UCSD-AML1 (cell line): Measurements from ENCODE around the gene TLDC2.
A peak's percentile ranks its signal among the peaks of the same experiment; 100 is the strongest.
"Not testable (repeated sequence)": the region's sequence is repeated elsewhere in the genome, so short reads cannot be mapped to it uniquely, and the experiment has no call there.

ENCODE experiments used
- DNase-seq: peaks from one replicate; lab custom pipeline; 2025; ENCODE audit not compliant: unreplicated experiment; lab: John Stamatoyannopoulos, UW

TLDC2 gene

DNA sequence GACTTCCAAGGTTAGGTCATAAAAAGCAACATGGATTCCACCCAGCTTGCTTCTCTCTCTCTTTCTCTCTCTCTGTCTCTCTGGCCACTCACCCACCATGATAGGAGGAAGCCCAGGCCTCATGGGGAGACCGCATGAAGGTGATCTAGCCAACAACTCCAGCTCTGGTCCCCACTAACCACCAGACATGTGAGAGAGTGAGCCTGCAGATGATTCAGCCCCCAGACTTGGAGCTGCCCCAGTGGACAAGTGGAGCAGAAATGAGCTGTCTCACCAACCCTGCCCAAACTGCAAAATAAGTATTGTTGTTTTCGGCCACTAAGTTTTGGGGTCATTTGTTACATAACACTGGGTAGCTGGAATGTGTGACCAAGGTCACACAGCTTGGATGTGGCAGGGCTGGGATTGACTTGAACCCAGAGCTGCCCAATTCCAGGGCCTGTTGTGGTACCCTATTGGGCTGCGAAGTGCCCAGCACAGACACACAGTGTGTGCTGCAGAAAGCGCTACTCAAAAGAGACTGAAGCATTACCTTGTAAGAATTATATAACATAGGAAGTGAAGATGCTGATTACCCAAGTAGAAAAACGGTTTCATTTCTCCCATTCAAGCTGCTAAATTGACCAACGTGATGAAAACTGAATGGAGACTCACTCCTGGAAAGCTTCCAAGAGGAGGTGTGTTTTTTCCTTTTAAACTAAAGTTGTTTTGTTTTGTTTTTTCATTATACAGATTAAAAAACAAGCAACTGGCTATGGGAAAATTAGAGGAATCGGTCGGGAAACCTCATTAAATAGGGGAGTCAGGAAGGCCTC, 9.1 kb upstream of the TLDC2 start:
- DNase-seq, result no peak

DNA sequence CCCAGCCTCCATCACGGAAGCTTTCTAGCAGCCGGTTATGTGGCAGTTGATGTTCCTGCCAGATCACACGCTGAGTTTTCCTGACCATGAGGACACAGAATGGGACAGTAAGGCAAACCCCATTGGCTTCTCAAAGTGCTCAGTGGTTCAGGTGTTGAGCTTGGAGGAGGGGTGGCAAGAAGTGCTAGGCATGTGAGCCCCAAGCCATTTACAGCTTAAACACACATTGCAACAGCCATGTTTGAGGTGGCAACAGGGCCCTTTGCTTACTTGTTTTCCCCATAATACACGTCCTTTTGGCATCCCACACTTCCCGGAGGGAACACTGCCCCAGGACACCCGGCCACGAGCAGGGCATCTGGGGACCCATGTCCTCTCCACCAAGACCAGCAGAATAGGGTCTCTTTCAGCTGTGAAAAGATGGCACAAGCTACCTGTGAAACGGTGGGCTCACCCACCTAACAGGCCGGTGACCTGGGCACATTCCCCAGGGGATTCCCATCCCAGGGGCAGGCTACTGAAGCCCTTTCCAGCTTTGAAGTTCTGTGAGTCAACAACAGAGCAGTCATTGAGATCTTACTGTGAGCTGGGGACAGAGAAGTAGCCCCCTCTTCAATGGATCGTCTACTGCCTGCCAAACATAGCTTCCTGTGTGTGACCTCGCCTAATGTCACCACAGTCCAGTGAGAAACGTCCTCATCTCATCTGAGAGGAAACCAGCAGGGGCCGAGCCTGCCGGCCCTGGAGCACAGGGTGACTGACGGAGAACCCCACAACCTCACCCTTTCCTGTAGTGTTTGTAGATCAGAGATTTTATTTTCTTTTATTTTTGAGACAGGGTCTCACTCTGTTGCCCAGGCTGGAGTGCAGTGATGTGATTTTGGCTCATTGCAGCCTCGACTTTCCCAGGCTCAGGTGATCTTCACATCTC, 4.0 kb upstream of the TLDC2 start:
- peak; percentile 27 for DNase-seq

DNA sequence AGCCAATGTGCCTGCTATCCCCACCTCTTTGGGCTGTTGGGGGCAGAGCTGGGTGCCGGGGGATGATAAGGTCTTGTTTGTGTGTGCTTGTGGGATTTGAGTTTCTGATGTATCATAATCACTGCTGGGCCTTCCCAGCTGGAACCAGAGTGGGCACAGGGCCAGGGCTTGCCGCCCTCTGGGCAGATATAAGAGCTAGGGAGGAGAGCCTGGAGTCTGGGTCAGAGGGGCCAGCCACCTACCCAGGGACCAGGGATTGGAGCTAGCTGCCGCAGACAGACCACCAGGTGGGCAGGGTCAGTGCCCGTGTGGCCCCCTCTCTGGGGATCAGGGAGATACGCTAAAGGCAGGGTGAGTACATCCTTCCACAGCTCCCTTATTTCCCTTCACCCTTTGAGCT, 3.1 kb upstream of the TLDC2 start:
- no peak for DNase-seq

GRCh38 chr20:36873498-36874189, 2.3 kb upstream of the TLDC2 start:
- no peak for DNase-seq

DNA sequence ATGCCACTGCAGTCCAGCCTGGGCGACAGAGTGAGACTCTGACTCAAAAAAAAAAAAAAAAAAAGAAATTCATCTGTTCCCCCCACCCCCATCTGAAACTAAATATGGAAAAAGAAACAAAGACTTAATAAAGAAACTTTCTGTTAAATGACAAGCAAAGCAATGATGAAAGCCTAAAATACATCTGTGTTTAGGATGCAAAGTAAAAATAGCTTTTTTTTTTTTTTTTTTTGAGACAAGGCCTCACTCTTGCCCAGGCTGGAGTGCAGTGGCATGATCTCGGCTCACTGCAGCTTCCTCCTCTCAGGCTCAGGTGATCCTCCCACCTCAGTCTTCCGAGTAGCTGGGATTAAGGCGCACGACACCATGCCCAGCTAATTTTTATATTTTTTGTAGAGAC, 845 bp upstream of the TLDC2 start:
- not testable (repeated sequence) for DNase-seq

DNA sequence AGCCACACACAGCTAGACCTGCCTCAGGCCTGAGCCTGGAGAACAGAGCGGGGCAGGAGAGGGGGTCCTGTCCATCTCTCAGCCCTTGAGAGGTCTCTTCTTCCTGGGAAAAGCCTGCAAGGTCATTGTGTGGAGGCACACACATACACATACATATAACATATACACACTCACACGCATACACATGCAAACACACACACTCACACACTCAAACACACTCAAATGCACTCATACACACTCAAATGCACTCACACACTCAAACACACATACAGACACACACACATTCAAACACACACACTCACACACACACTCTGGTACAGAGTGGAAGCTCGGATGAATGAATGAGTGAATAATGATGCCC, 515 bp downstream of the TLDC2 start:
- DNase-seq, result no peak

- no peak for DNase-seq
Observed at GRCh38 chr20:36878941-36879340, 3.0 kb downstream of the TLDC2 start.

- DNase-seq, result no peak
Observed at GRCh38 chr20:36880741-36881250, 4.9 kb downstream of the TLDC2 start.

GRCh38 chr20:36881331-36881730, 5.4 kb downstream of the TLDC2 start:
- DNase-seq, result no peak

DNA sequence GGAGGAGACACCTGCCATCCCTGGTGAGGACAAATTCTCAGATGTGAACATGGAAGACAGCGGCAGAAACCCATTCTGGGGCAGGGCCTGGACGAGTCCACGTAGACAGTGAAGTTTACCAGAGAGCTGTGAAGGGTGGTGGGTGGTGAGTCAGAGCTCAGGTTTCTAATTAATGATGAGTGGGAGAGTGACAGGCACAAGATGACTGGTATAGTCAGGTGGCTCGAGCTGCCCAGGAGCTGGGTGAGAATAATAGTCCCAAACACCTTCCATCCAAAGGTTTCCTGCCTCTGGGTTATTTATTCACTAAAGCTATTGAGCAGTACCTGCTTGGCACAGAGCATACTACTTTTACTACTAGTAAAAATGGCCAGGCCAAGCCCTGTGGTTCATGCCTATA, 6.0 kb downstream of the TLDC2 start:
- no peak for DNase-seq

- no peak for DNase-seq
Observed at GRCh38 chr20:36883977-36884535, 8.1 kb downstream of the TLDC2 start.

DNA sequence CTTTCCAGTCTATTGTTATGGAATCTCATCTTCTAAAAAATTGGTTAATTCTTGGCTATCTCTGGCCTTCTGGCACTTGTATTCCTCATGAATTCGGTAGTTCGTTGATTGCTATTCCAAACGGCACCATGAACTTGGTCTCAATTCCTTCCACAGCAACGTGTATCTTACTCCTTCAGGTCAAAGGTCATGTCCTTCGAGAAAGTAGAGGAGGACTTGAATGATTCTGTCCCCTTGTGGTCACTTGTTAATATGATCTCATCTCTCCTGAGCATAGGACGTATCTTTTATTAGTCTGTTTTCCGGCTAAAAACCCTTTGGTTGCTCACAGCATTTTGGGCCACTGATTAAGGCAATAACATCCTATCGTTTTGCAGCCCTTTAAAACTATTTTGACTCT, 9.4 kb downstream of the TLDC2 start:
- no peak for DNase-seq

DNA sequence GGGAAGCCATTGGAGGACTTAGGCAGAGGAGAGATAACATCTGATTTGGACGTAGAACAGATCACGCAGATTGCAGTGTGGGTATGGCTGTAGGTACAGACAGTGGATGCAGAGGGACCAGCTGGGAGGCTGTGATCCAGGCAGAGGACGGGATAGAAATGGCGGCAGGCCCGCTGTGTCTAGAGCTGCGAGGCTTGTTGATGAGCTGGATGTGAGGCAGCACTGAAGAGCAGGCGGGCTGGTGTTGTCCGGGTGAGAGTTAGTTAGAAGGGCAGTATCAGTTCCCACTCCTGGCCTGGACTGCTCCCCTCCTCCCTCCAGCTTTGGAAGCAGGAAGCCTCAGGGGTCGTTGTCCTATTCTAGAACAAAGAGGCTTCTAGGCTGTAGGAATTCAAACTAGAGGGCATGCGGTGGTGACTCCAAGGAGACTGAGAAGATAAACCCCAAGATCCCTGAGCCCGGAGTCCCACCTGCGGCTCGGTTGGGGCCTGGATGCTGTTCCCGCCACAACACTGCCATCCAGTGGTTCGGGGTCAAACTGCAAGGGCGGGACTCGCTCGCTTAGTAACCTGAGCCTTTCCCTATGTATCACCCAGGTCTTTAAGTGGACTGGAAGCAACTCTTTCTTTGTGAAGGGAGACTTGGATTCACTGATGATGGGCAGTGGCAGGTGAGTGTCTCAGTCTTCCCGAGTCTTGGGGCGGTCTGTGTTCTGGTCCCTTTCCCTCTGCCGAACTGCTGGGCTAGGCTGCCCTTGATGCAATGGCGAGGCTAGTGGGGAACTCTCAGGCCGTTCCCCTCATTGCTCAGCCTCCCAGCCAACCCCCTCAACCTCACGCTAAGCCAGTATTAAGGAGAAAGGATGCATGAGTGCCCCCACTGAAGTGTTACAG, 11.2 kb downstream of the TLDC2 start:
- DNase-seq, result peak; percentile 75

DNA sequence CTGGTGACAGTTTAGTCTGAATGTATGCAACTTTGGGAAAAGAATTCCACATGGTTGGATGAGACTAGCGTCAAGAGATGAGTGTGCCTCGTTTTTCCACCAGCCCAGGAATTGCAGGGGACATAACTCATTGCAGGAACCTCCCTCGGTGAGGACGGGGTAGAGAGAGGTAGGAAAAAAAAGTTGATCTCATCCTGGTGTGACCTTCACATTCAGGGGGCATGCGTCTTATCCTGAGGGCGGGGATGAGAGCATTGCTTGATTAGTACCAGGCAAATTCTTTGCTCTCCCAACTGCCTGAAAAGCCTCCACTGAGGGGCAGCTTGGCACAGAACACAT, 11.8 kb downstream of the TLDC2 start:
- DNase-seq, result no peak

DNA sequence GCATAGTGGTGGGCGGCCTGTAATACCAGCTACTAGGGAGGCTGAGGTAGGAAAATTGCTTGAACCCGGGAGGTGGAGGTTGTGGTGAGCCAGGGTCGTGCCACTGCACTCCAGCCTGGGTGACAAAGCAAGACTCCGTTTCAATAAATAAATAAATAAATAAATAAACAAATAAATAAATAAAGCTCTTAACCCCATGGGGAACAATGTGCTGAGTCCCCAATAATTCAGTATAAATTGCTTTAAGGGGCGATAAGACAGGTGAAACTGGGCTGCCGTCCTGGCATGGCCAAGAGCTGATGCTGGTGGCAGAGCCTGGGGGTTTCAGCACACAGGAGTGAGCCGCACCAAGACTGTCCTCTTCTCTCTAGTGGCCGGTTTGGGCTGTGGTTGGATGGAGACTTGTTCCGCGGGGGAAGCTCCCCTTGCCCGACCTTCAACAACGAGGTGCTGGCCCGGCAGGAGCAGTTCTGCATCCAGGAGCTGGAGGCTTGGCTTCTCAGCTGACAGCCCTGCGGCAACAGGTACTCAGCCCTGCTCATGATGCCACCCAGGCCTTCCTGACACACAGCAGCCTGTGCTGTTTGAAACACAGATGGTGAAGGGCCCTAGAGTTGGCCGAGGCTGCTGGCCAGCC, 13.1 kb downstream of the TLDC2 start:
- DNase-seq, result no peak

DNA sequence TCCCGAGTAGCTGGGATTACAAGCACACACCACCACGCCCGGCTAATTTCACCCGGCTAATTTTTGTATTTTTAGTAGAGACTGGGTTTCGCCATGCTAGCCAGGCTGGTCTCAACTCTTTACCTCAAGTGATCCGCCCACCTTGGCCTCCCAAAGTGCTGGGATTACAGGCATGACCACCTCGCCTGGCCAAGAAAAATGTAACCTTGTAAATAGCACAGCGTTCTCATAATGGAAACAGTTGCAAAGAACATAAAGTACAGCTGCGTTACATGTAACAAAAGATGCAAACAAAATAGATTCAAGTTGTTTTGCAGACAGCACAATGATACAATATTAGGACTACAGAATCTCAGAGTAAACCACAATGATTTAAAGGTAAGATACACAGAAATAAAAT, 14.6 kb downstream of the TLDC2 start:
- no peak for DNase-seq

GRCh38 chr20:36891211-36891610, 15.3 kb downstream of the TLDC2 start:
- no peak for DNase-seq

DNA sequence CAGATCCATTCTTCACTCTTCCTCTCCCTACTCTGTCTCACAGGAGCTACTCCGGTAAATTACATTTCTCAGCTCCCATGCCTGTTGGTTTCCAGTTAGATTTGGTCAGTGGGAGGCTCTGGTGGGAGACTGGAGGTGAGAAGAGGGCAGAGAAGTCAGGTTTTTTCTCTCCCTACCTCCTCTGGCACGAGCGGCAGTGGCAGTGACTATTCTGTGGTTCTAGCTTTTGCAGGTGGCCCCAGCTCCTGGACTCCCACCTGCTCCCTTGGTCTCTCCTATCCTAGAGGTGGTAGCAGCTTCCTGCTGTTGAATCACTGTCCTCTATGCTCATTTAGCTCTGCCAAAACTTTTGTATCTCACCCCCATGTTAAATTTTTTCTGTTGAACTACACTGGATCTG, 17.9 kb downstream of the TLDC2 start:
- DNase-seq, result no peak

- DNase-seq, result no peak
Observed at GRCh38 chr20:36895036-36895435, 19.1 kb downstream of the TLDC2 start.

DNA sequence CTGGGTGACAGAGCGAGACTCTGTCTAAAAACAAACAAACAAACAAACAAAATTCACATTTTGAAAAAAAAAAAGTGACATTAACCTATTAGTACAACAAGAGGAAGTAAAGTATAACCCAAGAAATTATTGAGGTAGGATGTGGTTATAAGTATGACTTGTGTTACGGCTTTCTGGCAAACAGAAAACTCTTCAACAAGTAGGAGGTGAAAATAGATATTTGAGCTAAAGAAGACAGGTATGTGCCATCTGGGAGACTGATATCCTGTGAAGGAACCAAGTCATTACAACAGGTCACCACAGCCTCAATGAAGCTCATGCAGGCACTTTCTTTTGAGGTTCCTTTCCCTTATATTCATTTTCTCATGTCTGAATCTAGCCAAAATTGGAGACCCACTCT, 28.8 kb downstream of the TLDC2 start:
- DNase-seq, result no peak
